DMS114 treated with DMSO at 0.1 percent for 48 hours (cell line): ENCODE data around the gene MYH6.
"Not testable (repeated sequence)": the region's sequence is repeated elsewhere in the genome, so short reads cannot be mapped to it uniquely, and the experiment has no call there.

Source experiments
- DNase-seq: peaks from one replicate; lab custom pipeline; 2025; ENCODE audit not compliant: unreplicated experiment; lab: John Stamatoyannopoulos, UW

The MYH6 gene

DNA sequence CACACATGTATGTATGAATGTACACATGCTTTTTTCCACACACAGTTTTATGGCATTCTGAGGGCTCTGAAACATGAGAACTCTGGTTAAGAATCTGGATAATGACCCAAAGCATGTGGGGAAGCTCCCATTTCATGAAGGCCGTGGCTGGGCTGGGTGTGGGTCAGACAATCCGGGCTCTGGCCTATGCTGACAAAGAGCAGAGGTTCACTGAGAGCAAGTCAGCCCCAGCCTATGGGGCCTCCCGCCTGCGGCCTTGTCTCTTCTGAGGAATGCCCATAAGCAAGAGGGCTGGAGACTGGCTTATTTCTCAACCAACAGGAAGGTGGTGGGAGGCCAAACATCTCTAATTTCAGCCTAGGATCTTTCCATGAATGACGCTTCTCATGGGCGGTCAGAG, 8.5 kb downstream of the MYH6 start:
- no peak for DNase-seq

DNA sequence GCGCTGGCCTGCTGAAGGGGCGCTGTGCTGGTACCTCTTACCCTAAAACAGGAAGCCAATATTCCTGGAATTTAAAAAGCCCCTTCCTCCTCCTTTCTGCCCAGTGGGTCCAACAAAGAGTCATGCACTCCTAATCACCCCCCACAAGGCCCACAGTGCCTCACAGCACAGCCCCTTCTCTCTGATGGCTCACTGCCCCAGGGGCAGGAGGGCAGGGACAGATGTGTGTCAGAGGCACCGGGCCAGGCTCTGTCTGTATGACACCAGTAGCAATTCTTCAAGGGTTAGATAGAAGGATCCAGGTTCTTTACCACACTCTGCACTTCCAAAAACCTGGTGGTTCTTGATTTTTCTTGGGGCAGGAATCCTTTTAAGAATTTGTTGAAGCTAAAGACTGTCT, 8.9 kb downstream of the MYH6 start:
- no peak for DNase-seq

DNA sequence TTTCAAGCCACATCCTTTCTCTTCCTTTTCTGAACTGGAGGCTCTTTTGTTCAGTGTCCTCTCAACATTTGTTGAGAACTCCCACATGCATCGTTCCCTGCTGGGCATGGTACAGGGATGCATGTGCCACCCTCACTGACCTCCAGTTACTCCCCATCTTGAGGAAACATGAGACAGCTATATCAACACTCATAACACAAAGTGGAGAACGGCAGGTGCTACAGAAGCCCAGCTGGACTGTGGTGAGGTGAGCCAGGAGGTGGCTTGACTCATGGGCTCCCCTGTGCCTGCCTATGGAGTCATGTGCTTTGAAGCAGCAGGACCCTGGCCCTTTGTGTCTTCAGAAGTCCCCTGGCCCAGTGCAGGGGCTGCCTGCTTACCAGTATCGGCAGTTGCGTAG, 9.7 kb downstream of the MYH6 start:
- DNase-seq = no peak

DNA sequence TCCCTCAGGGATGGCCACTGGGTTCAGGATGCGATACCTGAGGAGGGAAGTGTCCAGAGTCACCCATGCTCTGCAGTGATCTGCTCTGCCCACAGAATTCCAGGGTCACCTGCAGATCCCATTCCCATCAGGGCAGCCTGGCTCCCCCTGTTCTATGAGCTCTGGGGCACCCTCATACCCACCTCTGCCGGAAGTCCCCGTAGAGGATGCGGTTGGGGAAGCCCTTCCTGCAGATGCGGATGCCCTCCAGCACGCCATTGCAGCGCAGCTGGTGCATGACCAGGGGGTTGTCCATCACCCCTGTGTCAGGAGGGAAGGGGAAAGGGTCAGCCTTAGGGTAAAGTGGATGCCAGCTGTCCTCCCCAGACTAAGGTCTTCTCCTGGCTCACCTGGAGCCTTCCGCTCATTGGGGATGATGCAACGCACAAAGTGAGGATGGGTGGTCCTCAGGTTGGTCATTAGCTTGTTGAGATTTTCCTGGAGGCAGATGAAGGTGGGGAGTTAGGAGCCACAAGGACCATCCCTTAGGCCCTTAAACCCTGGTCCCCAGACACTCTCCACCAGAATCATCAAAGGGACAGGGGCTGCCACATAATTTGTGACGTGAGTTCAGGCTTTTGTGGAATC, 11.2 kb downstream of the MYH6 start:
- DNase-seq = no peak

DNA sequence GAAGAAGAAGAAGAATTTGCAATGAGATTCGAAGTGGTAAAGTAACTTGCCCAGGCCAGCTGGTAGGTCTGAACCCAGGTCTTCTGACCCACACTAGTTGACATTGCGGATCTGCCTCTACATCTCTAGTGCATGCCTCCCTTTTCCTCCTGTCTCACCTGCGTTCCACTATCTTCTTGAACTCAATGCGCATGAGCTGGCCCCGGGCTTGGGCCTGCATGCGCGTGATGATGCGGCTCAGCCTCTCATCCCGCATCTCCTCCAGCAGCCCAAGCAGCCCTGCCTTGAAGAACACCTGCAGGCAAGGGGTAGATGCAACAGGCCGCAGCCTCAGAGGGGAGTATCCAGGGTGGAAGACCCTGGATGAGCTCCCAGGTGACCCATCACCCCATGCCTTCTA, 11.9 kb downstream of the MYH6 start:
- DNase-seq = no peak

DNA sequence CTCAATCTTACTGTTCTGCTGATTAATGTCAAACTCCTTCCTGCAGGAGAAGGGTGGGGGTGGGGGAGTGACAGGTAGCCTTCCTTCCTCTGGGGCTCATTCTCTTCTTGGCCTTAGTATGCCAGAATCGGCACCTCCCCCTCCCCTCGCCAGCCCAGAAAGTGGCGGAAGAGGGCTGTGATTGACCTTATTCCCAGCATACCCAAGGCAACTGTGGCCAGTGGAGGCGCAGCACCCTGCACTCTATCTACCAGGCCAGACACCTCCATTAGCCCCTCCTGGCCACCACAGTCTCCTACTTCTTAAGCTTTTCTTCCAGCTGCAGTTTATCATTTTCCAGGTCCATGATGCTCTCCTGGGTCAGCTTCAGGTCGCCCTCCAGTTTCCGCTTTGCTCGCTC, 15.5 kb downstream of the MYH6 start:
- no peak for DNase-seq

DNA sequence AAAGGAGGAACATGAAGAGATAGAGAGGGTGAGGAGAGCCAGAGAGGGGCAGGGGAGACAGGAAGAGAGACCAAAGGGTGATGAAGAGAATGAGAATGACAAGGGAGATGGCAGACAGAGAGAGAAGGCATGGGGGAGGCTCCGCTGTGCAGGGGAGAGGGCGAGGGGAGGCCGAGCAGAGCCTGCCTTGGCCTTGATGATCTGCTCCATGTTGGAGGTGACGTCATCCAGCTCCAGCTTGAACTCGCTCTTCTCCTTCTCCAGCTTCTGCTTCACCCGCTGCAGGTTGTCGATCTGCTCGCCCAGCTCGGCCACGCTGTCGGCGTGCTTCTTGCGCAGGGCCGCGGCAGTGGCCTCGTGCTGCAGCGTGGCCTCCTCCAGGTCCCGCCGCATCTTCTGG, 18.2 kb downstream of the MYH6 start:
- DNase-seq = not testable (repeated sequence)

DNA sequence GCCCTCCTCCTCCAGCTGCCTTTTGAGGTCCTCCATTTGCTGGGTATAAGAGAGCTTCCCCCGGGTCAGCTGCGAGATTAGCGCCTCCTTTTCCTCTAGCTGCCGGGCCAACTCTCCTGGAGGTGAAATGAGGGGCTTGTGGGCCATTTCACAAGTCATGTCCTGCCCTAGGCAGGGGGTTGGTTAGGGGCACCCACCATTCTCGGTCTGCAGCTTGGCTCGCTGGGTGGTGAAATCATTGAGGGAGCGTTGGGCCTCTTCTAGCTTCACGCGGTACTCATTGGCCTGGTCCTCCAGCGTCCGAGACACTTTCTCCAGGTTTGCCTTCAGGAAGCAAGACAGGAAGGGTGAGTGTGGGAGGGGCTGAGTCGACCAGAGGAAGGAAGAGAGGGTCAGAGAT, 18.7 kb downstream of the MYH6 start:
- DNase-seq = no peak

DNA sequence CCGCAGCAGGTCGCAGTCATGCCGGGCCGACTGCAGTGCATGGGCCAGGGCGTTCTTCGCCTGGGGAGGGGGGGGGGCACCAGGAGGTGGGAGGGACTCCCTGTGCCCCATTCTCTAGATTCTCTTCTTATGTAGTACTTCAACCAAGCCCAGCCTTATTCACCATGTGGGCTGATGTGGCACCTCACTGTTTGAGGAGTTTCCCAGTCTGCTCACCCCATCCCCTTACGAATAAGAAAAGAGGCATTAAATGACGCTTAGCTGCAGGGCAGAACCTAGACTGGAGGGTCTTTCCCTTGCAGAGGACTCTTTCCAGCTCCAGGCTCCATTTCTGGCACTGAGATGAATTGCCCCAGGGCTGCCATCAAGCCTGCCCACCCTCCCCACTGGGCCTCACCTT, 19.1 kb downstream of the MYH6 start:
- DNase-seq = no peak

DNA sequence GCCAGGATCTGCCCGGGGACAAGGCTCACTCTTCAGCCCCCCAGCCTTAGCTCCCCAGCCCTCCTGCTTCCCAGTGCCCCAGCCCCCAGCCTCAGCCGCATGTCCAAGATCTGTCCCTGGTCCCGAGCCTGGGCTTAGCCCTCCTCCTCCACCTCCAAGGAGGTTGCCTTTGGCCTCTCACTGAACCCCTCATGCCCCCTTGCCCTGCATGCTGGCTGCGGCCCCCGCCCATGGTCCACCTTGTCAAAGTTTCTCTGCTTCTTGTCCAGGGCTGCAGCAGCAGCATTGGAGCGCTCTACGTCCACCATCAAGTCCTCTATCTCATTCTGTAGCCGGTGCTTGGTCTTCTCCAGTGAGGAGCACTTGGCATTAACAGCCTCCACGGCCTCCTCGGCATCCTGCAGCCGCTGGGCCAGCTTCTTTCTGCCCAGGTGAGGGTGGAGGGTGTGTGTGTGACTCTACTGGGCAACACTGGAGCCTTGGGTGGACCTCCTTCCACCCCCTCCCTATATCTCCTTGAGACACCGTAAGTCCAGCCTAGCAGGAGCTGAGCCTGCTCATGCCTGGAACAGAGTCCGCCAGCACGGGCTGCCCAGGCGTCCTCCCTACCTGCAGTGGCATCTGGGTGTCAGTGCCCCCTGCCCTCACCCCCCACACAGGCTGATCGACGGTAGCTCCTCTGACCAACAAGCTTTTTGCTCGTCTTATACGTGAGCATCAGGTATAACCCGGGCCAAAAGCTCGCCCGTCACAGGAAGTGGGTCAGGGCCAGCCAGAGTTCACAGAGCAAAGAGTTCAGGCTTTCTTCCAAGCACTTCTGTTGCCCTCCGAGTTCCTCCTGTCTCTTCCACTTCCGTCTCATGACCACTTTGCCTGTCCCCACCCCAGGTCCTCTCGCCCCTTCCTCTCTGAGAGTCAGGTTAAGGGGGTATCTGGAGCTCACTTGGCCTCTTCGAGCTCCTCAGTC, 19.9 kb downstream of the MYH6 start:
- DNase-seq = no peak

DNA sequence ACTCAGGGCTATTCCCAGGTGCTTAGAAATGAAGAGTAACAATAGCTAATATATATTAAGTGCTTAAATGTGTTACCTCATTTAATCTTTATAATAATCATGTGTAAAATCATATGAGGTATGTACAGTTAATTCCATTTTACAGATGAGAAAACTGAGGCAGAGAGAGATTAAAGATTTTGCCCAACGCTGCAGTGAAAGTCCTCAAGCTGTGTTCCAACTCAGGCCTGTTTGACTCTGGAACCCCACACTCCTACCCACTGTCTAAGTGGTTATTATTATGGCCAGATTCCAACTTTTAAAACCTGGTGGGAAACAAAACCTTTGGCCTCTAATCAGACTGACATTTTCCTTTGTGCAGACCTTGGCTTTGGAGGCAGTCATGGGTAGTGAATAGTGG, 21.1 kb downstream of the MYH6 start:
- DNase-seq = no peak

DNA sequence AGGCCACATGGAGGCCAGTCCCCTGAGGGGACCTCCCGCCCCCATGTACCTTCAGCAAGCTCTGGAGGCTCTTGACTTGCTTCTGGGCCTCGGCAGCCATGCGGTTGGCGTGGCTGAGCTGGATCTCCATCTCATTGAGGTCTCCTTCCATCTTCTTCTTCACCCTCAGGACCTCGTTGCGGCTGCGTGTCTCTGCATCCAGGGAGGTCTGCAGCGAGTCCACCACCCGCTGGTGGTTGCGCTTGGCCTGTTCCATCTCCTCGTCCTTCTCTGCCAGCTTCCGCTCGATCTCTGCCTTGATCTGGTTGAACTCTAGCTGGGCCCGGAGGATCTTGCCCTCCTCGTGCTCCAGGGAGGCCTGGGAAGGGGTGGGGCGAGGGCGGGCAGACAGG, 21.8 kb downstream of the MYH6 start:
- not testable (repeated sequence) for DNase-seq

DNA sequence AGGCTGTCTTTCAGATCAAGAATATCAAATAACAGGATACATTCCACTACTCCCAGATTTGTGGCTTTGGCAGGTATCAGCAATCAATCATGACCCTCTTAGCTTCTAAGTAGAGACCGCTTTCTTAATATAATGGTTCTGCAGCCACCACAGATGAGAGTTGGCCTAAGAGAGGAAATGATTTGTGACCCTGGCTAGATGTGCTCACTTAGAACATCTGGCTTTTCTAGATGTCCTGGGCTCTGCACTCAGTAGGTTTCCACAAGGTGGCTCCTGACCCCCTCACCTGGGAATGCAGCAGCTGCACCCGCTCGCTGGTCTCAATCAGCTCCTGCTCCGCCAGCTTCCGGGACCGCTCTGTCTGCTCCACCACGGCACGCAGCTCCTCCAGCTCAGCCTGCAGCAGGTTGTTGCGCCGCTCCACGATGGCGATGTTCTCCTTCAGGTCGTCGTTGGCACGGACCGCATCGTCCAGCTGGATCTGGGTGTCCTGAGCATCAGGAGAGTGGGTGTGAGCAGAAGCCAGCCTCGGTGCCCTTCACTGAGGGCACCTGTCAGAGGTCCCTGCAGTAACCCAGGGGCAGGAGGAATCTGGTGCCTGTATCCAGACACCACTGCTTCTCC, 22.3 kb downstream of the MYH6 start:
- DNase-seq = no peak

DNA sequence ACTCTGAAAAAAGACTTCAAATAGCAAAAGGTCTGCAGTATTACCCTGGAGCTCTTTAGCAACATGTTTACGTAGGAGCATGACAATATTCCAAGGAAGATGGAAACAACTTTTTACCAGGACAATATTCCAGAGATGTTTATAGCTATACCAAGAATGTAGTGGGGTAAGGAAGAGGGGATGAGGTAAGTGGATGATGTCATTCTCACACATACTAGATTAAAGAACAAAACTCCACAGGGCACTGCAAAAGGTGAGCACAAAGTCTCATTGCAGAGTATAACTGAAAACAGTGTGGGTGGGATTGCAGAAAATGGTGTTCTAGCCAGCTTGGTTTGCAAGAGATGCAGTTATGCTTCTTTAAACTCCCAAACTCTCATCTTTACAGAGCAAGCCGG, 22.8 kb downstream of the MYH6 start:
- no peak for DNase-seq

DNA sequence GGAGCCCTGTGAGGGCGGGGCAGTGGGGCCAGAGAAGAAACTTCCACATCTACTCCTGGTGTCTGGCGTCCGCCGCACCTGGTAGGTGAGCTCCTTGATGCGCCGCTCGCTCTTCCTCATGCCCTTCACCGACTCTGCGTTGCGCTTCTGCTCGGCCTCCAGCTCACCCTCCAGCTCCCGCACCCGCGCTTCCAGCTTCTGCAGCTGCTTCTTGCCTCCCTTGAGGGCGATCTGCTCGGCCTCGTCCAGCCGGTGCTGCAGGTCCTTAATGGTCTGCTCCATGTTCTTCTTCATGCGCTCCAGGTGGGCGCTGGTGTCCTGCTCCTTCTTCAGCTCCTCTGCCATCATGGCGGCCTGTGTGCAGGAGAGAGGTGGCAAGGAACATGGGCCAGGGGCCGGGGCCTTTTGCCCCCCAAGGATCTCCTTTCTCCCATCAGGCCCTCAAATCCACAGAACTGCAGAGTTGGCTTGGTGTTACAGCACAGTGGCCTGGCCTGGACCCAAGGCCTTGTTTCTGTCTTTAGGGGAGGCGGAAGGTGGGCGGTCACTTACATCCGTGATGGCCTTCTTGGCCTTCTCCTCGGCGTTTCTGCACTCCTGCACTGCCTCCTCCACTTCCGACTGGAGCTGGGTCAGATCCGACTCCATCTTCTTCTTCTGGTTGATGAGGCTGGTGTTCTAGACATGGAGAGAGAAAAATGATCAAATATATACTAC, 23.6 kb downstream of the MYH6 start:
- no peak for DNase-seq

DNA sequence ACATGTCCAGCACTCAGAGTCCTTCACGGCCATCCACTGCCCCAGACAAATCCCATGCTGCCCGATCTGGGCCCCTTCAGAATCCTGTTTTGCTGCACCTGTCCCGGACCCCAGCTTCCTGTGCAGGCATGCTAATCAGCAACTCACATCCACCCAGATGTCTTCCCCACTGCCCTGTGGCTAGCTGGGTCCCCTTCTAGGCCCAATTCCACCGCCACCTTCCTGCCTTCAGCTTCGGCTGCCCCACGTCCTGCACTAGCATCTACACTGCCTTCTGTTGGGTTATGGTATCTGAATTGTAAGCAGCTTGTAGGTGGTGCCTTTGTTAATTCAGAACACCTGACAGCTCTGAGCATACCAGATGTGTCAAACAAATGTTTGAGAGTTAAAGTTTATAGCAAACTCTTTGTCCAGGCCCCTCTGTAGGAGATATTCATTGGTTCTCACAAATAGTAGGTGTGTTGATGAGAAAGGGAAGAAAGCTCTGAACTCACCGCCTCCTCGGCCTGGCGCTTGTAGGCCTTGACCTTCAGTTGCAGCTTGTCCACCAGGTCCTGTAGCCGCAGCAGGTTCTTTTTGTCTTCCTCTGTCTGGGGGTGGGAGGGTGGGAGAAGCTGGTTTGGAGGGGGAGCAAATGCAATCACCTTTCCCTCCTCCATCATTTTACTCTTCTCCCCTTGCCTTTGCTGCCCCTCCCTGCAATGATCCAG, 25.2 kb downstream of the MYH6 start:
- no peak for DNase-seq

DNA sequence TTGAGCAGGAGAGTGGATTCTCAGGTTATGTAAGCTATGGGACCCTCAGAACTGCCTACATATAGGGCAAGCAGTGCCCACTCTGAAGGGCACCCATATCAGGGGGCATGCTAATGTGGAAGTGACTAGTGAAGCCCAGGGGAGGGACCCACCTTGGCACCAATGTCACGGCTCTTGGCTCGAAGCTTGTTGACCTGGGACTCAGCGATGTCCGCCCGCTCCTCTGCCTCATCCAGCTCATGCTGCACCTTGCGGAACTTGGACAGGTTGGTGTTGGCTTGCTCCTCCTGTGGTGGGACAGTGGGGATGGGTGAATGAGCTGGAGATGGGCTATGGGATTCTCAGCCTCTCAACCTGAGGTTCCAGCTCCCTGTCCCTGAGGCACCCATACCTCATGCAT, 25.8 kb downstream of the MYH6 start:
- DNase-seq = no peak

DNA sequence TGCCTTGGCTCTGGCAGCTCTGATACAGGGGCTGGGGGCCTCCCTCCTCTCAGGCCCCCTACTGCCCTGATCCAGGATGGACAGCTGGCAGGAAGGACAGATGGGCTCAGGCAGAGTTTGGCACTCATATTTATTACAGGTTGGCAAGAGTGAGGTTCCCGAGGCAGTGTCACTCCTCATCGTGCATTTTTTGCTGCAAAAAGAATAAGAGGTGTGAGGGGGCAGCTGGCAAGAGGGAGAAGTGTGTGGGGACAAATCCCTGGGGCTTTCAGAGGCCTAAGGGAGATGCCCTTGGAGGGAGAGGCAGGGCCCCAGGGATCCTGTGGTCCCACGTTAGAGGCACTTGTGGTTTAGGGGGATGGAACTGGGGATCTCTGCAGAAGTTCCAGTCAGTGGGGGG, 26.2 kb downstream of the MYH6 start:
- DNase-seq = peak; percentile 30

DNA sequence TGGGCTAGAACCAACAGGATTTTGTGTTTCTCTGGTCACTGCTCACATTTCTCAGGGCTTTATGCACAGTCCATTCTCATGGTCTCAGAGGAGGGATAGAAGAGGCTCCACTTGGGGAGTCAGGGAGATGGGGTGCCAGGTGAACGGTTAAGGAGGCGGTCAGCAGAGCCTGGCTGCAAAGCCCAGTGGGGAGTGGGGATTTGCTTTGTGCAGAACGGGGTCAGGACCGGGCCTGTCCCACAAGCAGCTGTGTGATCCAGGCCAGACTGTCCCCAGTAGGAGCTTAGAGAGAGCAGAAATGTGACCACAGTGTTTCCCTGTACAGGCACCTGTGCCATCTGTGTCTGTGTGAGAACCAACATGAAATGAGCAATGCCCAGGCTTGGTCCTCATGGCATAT, 27.1 kb downstream of the MYH6 start:
- DNase-seq = no peak

DNA sequence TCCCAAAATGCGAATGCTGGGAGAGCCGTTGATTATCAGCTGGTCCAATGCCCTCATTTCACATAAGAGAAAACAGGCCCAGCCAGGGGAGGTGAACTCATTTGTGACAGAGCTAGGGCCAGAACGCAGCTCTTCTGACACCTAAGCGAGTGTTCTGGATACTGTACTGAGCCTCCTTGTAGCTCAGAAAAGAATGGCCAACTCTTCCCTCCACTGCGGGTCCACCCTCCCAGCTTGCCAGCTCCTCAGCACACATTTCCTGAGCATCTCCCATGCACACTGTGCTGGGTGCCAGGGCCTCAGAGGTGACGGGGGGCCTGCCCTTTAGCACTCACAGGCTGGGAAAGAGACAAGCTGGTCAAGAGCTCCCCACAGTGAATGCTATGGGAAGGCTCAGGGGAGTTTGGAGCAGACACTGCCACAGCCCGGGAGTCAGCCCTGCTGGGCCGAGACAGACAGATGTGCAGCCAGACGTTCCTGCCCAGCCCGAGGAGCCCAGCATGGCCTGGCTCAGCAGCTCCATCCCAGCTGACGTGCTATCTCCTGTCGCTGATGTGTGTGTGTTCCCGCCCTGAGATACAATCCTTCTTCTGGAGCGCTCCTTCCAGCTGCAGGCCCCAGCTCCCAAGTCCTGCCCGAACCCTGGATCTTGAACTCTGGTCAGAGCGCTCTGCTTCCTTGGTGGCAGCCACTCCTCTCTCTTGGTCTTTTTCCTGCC, 27.7 kb downstream of the MYH6 start:
- no peak for DNase-seq
